GM21381 (cell line): Measurements from ENCODE around the gene EMP2.

Experiments
- ATAC-seq: cut with Tn5 transposase; IDR thresholded peaks from one replicate; pipeline ENCODE4 v1.9.1; 2021; ENCODE audit warnings: mild to moderate bottlenecking, moderate library complexity; ENCODE audit not compliant: unreplicated experiment

EMP2 gene

GRCh38 chr16:10610499-10611184 is 30.2 kb upstream of the EMP2 start:
- ATAC-seq = no peak

- no peak for ATAC-seq
Observed at GRCh38 chr16:10609402-10609774, 29.0 kb upstream of the EMP2 start.

GRCh38 chr16:10608687-10609401 is 28.4 kb upstream of the EMP2 start:
- no peak for ATAC-seq

- ATAC-seq = no peak
Observed at GRCh38 chr16:10607157-10607556, 26.8 kb upstream of the EMP2 start.

- ATAC-seq = no peak
Observed at GRCh38 chr16:10606607-10607006, 26.2 kb upstream of the EMP2 start.

GRCh38 chr16:10605636-10606035 is 25.2 kb upstream of the EMP2 start:
- ATAC-seq = no peak

- no peak for ATAC-seq
Observed at GRCh38 chr16:10601444-10602408, 21.3 kb upstream of the EMP2 start.

- ATAC-seq = no peak
Observed at GRCh38 chr16:10600782-10601443, 20.5 kb upstream of the EMP2 start.

- no peak for ATAC-seq
Observed at GRCh38 chr16:10599626-10600025, 19.2 kb upstream of the EMP2 start.

GRCh38 chr16:10598157-10598556 is 17.8 kb upstream of the EMP2 start:
- no peak for ATAC-seq

- no peak for ATAC-seq
Observed at GRCh38 chr16:10597187-10597601, 16.8 kb upstream of the EMP2 start.

GRCh38 chr16:10594312-10594950 is 14.0 kb upstream of the EMP2 start:
- no peak for ATAC-seq

- no peak for ATAC-seq
Observed at GRCh38 chr16:10592611-10593010, 12.2 kb upstream of the EMP2 start.

- ATAC-seq = no peak
Observed at GRCh38 chr16:10590342-10590741, 9.9 kb upstream of the EMP2 start.

- ATAC-seq = no peak
Observed at GRCh38 chr16:10589109-10589508, 8.7 kb upstream of the EMP2 start.

GRCh38 chr16:10587622-10588021 is 7.2 kb upstream of the EMP2 start:
- no peak for ATAC-seq

GRCh38 chr16:10584981-10585438 is 4.6 kb upstream of the EMP2 start:
- ATAC-seq = no peak

- ATAC-seq = no peak
Observed at GRCh38 chr16:10583269-10583668, 2.9 kb upstream of the EMP2 start.

GRCh38 chr16:10581507-10581906 is 1.1 kb upstream of the EMP2 start:
- no peak for ATAC-seq

GRCh38 chr16:10580883-10581247 is 467 bp upstream of the EMP2 start:
- ATAC-seq = no peak
